ENCODE measurements around the gene PLK5.

DNA sequence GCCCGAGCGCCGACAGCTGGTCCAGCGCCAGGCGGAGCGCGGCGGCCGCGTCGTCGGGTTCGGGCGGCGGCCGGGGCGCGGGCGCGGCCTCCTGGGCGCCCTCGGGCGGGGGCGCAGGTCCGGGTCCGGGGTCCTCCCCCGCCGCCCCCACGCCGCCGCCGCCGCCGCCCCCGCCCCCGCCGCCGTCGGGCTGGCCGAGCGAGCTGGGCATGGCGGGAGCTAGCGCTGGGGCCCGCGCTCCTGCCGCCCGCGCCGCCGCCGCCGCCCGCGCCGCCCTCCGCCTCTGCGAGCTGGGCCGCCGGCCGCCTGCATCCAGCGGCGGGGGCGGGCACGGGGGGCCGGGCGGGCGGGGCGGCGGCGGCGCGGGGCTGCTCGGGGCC is 44.0 kb downstream of the PLK5 start:
- TF ChIP-seq RXRA (IDR thresholded peaks at IDR 0.05): no peak
- TF ChIP-seq, protein P1, sequence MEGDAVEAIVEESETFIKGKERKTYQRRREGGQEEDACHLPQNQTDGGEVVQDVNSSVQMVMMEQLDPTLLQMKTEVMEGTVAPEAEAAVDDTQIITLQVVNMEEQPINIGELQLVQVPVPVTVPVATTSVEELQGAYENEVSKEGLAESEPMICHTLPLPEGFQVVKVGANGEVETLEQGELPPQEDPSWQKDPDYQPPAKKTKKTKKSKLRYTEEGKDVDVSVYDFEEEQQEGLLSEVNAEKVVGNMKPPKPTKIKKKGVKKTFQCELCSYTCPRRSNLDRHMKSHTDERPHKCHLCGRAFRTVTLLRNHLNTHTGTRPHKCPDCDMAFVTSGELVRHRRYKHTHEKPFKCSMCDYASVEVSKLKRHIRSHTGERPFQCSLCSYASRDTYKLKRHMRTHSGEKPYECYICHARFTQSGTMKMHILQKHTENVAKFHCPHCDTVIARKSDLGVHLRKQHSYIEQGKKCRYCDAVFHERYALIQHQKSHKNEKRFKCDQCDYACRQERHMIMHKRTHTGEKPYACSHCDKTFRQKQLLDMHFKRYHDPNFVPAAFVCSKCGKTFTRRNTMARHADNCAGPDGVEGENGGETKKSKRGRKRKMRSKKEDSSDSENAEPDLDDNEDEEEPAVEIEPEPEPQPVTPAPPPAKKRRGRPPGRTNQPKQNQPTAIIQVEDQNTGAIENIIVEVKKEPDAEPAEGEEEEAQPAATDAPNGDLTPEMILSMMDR (IDR thresholded peaks at IDR 0.05; ENCODE audit: low read depth, low read length, missing input control): no peak
- no peak for TF ChIP-seq HNF4A (conservative IDR thresholded peaks at IDR 0.05)
- TF ChIP-seq JUND (IDR thresholded peaks at IDR 0.05): no peak
- TF ChIP-seq, protein P2, sequence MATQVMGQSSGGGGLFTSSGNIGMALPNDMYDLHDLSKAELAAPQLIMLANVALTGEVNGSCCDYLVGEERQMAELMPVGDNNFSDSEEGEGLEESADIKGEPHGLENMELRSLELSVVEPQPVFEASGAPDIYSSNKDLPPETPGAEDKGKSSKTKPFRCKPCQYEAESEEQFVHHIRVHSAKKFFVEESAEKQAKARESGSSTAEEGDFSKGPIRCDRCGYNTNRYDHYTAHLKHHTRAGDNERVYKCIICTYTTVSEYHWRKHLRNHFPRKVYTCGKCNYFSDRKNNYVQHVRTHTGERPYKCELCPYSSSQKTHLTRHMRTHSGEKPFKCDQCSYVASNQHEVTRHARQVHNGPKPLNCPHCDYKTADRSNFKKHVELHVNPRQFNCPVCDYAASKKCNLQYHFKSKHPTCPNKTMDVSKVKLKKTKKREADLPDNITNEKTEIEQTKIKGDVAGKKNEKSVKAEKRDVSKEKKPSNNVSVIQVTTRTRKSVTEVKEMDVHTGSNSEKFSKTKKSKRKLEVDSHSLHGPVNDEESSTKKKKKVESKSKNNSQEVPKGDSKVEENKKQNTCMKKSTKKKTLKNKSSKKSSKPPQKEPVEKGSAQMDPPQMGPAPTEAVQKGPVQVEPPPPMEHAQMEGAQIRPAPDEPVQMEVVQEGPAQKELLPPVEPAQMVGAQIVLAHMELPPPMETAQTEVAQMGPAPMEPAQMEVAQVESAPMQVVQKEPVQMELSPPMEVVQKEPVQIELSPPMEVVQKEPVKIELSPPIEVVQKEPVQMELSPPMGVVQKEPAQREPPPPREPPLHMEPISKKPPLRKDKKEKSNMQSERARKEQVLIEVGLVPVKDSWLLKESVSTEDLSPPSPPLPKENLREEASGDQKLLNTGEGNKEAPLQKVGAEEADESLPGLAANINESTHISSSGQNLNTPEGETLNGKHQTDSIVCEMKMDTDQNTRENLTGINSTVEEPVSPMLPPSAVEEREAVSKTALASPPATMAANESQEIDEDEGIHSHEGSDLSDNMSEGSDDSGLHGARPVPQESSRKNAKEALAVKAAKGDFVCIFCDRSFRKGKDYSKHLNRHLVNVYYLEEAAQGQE (IDR thresholded peaks at IDR 0.05): no peak
- TF ChIP-seq, protein P3, sequence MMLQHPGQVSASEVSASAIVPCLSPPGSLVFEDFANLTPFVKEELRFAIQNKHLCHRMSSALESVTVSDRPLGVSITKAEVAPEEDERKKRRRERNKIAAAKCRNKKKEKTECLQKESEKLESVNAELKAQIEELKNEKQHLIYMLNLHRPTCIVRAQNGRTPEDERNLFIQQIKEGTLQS (IDR thresholded peaks at IDR 0.05): no peak
- TF ChIP-seq, protein P4, sequence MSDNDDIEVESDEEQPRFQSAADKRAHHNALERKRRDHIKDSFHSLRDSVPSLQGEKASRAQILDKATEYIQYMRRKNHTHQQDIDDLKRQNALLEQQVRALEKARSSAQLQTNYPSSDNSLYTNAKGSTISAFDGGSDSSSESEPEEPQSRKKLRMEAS (IDR thresholded peaks at IDR 0.05): no peak
- no peak for TF ChIP-seq EGR1 (IDR thresholded peaks at IDR 0.05; ENCODE audit: low read depth in 2 of 2)
- TF ChIP-seq SP1 (IDR thresholded peaks at IDR 0.05): no peak
- TF ChIP-seq RAD21 (IDR thresholded peaks at IDR 0.05): no peak
- TF ChIP-seq FOXA1 (IDR thresholded peaks at IDR 0.05): no peak
- no peak for TF ChIP-seq TAF1 (conservative IDR thresholded peaks at IDR 0.05)
- no peak for TF ChIP-seq YY1 (IDR thresholded peaks at IDR 0.05)
